Measurements from ENCODE around the gene CALHM6.

GRCh38 chr6:116512734-116513133 is 51.6 kb downstream of the CALHM6 start:
- no peak for TF ChIP-seq POLR2AphosphoS5 (IDR thresholded peaks at IDR 0.05; ENCODE audit: low read depth, low read length)
- TF ChIP-seq POLR2A (IDR thresholded peaks at IDR 0.05; ENCODE audit: low read depth, low read length): no peak
- TF ChIP-seq TAF1 (IDR thresholded peaks at IDR 0.05; ENCODE audit: low read depth, low read length): no peak

Measured in GM12891 (cell line).